HG02588 (cell line): Measurements from ENCODE around the gene TTF2.
"Not testable (repeated sequence)": the region's sequence is repeated elsewhere in the genome, so short reads cannot be mapped to it uniquely, and the experiment has no call there.

Experiments used
- ATAC-seq: cut with Tn5 transposase; IDR thresholded peaks from one replicate; pipeline ENCODE4 v1.9.1; 2021; ENCODE audit warnings: mild to moderate bottlenecking, moderate library complexity; ENCODE audit not compliant: unreplicated experiment

TTF2 gene

GRCh38 chr1:117147856-117148588 is 87.9 kb downstream of the TTF2 start:
- ATAC-seq = no peak

GRCh38 chr1:117150316-117150715 is 90.2 kb downstream of the TTF2 start:
- ATAC-seq = no peak

GRCh38 chr1:117151305-117151704 is 91.2 kb downstream of the TTF2 start:
- ATAC-seq = not testable (repeated sequence)
